Activated CD4-positive, alpha-beta T cell treated with anti-CD3 and anti-CD28 coated beads, Interleukin-2, amount 50 U/mL, for 24 hours (primary cell): ENCODE results near the gene CYP4B1.
"Not testable (repeated sequence)": the region's sequence is repeated elsewhere in the genome, so short reads cannot be mapped to it uniquely, and the experiment has no call there.

ENCODE experiments used
- DNase-seq, 2 donors: peaks; one replicate each; pipeline ENCODE4 v3.0.0-alpha.2; 2020; ENCODE audit warnings: low read depth in 1 of 2, low spot score in 1 of 2

CYP4B1 gene

GRCh38 chr1:46813858-46814396 lies 15.1 kb downstream of the CYP4B1 start:
- DNase-seq = no peak

DNA sequence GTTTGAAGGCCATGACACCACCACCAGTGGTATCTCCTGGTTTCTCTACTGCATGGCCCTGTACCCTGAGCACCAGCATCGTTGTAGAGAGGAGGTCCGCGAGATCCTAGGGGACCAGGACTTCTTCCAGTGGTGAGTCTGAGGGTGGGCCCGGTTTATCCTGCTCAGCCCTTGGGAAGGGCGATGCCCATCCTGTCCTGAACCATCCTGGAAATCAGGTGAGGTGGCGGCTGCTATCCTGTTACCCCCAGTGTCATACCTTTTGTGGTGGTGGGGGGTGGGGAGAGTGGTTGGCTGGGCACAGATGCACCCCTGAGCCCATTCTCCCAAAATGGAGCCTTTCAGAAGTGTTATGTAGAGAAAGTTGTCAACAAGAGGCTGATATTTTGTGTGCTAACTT lies 16.3 kb downstream of the CYP4B1 start:
- DNase-seq = no peak

DNA sequence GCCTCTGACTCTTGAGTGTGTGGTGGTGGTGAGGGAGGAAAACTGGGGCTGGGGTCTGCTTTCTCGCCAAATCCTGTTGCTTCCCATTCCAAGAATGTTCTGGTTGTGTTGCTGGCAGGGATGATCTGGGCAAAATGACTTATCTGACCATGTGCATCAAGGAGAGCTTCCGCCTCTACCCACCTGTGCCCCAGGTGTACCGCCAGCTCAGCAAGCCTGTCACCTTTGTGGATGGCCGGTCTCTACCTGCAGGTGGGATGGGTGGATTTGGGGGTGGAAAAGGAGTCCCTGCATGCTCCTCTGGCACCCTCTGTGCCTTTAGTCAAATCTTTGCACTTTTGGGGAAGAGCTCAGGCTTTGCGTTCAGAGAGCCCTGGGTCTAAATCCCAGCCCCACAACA lies 18.1 kb downstream of the CYP4B1 start:
- no peak for DNase-seq

DNA sequence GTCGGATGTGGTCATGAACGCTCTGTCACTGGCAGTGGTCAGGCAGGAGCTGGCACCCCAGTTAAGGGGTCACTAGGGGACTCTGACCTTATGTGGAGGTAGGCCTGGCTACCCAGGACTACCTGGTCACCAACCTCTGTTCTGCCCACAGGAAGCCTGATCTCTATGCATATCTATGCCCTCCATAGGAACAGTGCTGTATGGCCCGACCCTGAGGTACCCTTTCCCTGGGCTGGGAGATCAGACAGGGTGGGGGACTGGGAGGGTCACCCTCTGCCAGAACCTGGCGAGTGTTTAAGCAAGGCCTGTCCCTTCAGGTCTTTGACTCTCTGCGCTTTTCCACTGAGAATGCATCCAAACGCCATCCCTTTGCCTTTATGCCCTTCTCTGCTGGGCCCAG lies 19.0 kb downstream of the CYP4B1 start:
- no peak for DNase-seq

- DNase-seq = no peak
These were observed 19.7 kb downstream of the CYP4B1 start for GRCh38 chr1:46818591-46818990.

DNA sequence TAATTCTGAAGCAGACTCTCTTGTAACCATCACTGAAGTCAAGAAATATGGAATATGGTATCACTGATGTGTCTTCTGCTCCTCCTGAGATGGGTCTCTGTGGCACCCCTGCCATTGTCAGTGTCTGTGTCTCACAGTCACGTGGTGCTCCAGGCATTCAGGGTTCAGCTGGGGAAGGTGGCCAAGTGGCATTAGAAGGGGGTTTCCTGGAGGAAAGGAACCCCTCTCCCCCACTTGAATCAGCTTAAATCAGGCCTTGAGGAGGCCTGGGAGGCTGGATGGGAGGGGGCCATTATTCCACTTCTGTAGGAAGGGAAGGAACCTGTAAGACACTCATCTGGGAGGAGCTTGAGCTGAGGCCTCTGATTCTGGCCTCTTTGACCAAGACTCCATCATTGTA lies 20.5 kb downstream of the CYP4B1 start:
- DNase-seq = no peak

DNA sequence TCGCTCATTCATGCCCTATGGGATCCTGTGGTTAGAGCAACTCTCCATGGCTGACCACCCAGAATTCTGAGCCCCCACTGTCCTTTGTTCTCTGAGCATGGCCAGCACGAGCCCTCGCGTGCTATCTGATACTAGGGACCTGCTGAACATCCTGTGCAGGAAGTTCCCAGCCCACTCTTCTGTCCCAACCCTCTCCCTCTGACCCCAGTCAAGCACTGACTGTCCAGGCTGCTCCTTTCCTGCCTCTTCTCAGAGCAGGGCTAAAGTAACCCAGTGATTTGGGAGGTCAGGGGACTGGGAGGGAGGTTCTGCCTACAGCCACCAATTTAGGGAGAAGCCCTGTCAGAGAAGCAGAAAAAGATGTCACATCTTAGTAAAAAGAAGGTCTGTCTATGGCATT lies 21.2 kb downstream of the CYP4B1 start:
- no peak for DNase-seq

DNA sequence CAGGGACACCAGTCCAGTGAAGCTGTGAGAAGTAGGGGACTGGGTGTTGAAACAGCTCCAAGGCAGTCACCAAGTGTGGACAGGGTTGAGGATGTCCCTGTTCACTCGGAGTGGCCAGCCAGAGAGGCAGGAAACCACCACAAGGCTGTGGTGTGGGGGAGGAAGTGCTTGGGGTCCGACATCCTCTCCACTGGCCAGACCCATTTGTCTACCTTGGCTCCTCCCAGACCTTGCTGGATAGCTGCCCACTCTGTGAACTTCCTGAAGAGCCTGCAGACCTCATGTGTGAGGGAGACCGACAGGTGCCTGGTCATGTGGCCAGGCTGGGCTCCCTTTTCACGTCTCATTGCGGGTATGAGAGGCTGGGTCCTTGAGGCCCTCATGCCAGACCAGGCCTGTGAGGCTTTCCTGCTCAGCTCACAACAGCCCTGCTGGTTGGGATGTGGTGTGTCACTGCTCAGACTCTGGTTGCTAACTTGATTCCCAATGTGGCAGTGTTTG lies 21.8 kb downstream of the CYP4B1 start:
- no peak for DNase-seq

DNA sequence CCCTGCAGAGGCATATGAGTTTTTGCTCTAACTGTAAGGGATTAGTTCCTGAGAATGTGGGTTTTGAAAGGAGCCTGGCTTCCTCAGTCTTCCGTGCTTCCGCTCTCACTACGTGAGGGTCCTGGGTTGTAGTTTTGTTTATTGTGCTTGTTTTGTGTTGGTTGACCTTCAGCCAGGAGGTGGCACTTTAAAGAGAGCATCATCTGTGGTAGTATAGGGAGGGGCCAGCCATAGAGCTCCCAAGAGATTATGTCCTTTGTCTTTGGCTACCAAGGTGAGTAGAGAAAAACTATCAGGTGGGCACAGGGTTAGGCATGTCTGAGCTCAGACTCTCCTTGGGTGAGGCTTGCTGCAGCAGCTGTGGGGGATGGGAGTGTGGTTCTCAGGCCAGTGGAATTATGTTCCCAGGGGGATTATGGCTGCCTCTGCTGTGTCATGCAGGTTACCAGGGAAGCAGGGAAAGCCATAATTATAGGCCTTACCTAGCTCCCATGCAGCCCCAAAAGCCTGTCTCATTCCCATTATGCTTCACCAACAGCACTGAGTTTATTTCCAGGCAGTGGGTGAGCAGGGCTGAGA lies 23.5 kb downstream of the CYP4B1 start:
- DNase-seq = no peak

DNA sequence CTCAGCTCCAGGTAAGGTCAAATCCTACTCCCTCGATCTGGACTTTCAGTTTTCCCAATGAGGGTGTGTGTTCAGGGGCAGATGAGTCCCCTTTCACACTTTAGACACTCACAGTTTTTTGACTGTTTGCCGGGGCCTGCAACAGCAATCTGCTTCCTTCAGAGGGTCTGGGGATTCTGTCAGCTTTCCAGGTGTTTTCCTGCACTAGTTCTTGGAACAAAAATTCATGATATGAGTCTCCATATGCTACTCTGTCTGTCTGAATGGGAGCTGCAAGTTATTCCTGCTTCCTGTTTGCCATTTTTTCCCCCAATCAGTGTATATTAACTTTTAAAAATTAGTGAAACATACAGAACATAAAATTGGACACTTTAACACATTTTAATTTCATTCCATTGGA lies 24.3 kb downstream of the CYP4B1 start:
- DNase-seq = no peak

DNA sequence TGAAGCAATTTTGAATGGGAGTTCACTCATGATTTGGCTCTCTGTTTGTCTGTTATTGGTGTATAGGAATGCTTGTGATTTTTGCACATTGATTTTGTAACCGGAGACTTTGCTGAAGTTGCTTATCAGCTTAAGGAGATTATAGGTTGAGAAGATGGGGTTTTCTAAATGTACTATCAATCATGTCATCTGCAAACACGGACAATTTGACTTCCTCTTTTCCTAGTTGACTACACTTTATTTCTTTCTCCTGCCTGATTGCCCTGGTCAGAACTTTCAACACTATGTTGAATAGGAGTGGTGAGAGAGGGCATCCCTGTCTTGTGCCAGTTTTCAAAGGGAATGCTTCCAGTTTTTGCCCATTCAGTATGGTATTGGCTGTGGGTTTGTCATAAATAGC lies 28.0 kb downstream of the CYP4B1 start:
- DNase-seq = not testable (repeated sequence)

- no peak for DNase-seq
These were observed 31.9 kb downstream of the CYP4B1 start for GRCh38 chr1:46830665-46831322.

DNA sequence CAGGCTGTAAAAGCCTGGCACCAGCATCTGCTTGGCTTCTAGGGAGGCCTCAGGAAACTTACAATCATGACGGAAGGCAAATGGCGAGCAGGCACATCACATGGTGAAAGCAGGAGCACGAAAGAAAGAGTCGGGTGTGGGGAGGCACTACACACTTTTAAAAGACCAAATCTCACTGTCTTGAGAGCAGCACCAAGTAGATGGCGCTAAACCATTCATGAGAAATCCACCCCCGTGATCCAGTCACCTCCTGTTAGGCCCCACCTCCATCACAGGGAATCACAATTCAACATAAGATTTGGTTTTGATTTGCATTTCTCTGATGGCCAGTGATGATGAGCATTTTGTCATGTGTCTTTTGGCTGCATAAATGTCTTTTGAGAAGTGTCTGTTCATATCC lies 36.6 kb downstream of the CYP4B1 start:
- DNase-seq = not testable (repeated sequence)

- DNase-seq = not testable (repeated sequence)
These were observed 47.5 kb downstream of the CYP4B1 start for GRCh38 chr1:46846386-46846785.

DNA sequence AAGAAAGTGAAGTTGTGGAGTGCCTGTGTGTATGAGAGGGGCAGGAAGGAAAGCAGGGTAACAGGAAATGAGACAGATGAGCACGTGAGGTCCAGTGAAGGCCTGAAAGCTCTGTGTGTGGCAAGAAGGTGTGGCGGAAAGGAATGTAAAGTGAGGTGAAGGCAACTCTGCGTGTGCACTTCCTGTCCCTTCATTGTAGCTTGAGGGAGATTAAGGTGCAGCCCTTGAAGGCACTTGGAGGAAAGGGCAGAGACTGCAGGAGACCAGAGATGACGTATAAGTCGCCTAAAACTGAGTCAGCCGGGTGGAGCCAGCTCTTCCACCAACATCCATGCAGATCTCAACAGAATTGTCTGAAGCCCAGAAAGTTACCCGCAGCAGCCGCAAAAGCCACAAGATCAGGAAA lies 58.8 kb downstream of the CYP4B1 start:
- not testable (repeated sequence) for DNase-seq

- no peak for DNase-seq
These were observed 63.5 kb downstream of the CYP4B1 start for GRCh38 chr1:46862348-46862747.
